Thoracic aorta (tissue), 2 donors: ENCODE measurements around the gene GPD1L. TPM values are rescaled to one million over a fixed set of nuclear protein-coding genes. Genes with fewer than 3 reads are reported as not detected.

Source experiments
- ATAC-seq: fragments of 150-250 bp; one replicate; pipeline ENCODE4 v1.8.0; 2017; ENCODE audit warnings: low read depth; ENCODE audit not compliant: insufficient number of reproducible peaks, low FRiP score
- DNase-seq: peaks from one replicate; pipeline ENCODE4 v3.0.0-alpha.2; 2020; ENCODE audit warnings: low spot score
- H3K27ac ChIP-seq, 2 donors: fragments of 200-600 bp; sonication (generic); 1 replicate in 1 of 2; 2 replicates in 1 of 2; pipeline ENCODE4 v1.5.1; 2016; ENCODE audit warnings: mild to moderate bottlenecking in 2 of 2, moderate library complexity in 2 of 2
- H3K27me3 ChIP-seq: fragments of 200-600 bp; sonication (generic); replicated peaks from 2 replicates; pipeline ENCODE4 v1.6.0; 2016; ENCODE audit warnings: mild to moderate bottlenecking; ENCODE audit not compliant: insufficient read depth
- H3K36me3 ChIP-seq: fragments of 200-600 bp; sonication (generic); one replicate; pipeline ENCODE4 v1.5.1; 2016
- H3K4me1 ChIP-seq, 2 donors: fragments of 200-600 bp; sonication (generic); 1 replicate in 1 of 2; 2 replicates in 1 of 2; pipeline versions ENCODE4 v1.5.1 to v1.6.0; 2016; ENCODE audit warnings: low read depth in 2 of 2, mild to moderate bottlenecking in 1 of 2; ENCODE audit not compliant: control insufficient read depth in 1 of 2
- H3K4me3 ChIP-seq: fragments of 200-600 bp; sonication (generic); 2 replicates; pipeline ENCODE4 v1.5.1; 2016; ENCODE audit warnings: mild to moderate bottlenecking
- H3K9me3 ChIP-seq: fragments of 200-600 bp; sonication (generic); 2 replicates; pipeline ENCODE4 v1.5.1; 2016
- CTCF ChIP-seq: fragments of 200-600 bp; sonication (generic); IDR thresholded peaks from one replicate; pipeline ENCODE4 v1.5.1; 2019; ENCODE audit warnings: antibody characterized with exemption
- total RNA-seq, 2 donors: library from RNA; depleted of rRNA; stranded (reverse); fragments of >200 nt; gene quantifications; one replicate each; pipeline versions ENCODE4 v1.1.0 to v1.2.3, GENCODE V29; 2016

Gene GPD1L
- total RNA-seq, 2 donors from 2014 or later, result 32.8 to 49.1 TPM

GRCh38 chr3:32160706-32161214, 54.3 kb downstream of the GPD1L start:
- ATAC-seq, result no peak
- no peaks in the 10 kb centered on the region for H3K4me1 ChIP-seq
- no peak overlapping the region for H3K27ac ChIP-seq
- H3K27me3 ChIP-seq, result no peaks in the 10 kb centered on the region
- DNase-seq, result no peak
- H3K36me3 ChIP-seq, result peaks cover 16% of the 10 kb centered on the region
- TF ChIP-seq CTCF, result no peak
- H3K9me3 ChIP-seq, result no peaks in the 10 kb centered on the region
- no peak overlapping the region for H3K4me3 ChIP-seq

DNA sequence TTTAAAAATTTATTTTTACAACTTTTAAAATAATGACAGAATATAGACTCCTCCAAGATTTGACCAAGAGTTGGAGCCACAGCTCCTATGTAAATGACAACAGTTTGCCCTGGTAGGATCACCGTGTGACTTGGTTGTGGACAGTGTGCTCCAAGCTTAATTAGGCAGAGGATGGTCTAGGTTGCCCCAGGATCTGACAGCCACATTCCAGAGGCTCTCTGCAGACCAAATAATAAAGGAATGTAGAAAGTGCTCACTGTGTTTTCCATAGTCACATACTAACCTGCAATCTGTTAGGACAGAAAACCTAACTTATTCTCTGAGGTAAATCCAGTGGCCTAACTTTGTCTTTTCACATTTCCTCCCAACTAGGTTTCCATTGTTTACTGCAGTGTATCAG, 59.0 kb downstream of the GPD1L start:
- DNase-seq (no peak), ATAC-seq (no peak)
- peaks cover 13% of the 10 kb centered on the region for H3K36me3 ChIP-seq
- TF ChIP-seq CTCF, result no peak
- H3K4me3 ChIP-seq, result no peak overlapping the region
- H3K9me3 ChIP-seq, result no peaks in the 10 kb centered on the region
- H3K27me3 ChIP-seq, result no peaks in the 10 kb centered on the region
- no peaks in the 10 kb centered on the region for H3K4me1 ChIP-seq
- H3K27ac ChIP-seq, result no peak overlapping the region

GRCh38 chr3:32166654-32167053, 60.2 kb downstream of the GPD1L start:
- Histone ChIP-seq H3K36me3 (peaks cover 13% of the 10 kb centered on the region), H3K27me3 (no peaks in the 10 kb centered on the region), H3K9me3 (no peaks in the 10 kb centered on the region), H3K4me3 (no peak overlapping the region), H3K27ac (no peak overlapping the region), H3K4me1 (no peaks in the 10 kb centered on the region)
- no peak for TF ChIP-seq CTCF
- no peak for ATAC-seq
- DNase-seq, result no peak

DNA sequence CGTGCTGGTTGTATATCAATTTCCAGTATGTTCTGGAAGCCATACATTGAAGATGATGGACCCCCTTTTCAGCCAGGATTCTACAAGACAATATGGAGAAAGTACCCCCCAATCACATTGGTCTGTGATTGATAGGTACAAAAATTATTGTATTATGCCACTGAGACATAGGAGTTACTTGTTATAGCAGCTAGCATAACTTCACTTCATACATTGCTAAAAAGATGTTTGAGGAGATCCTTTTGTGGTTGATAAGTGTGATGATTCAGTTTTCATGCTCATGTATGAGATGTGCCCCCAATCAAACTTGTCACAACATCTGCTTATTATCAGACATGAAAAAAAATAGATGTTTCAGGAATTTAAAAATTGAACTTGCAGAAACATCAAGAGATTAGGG, 66.0 kb downstream of the GPD1L start:
- ATAC-seq, result no peak
- no peaks in the 10 kb centered on the region for H3K36me3 ChIP-seq
- no peaks in the 10 kb centered on the region for H3K27me3 ChIP-seq
- H3K4me3 ChIP-seq, result no peak overlapping the region
- H3K4me1 ChIP-seq, result no peaks in the 10 kb centered on the region
- DNase-seq, result no peak
- no peak overlapping the region for H3K27ac ChIP-seq
- no peaks in the 10 kb centered on the region for H3K9me3 ChIP-seq
- no peak for TF ChIP-seq CTCF

- ATAC-seq (no peak), DNase-seq (no peak)
- Histone ChIP-seq H3K27me3 (no peaks in the 10 kb centered on the region), H3K36me3 (no peaks in the 10 kb centered on the region), H3K4me1 (no peaks in the 10 kb centered on the region), H3K4me3 (no peak overlapping the region), H3K9me3 (no peaks in the 10 kb centered on the region), H3K27ac (no peak overlapping the region)
- peak; percentile 35 for TF ChIP-seq CTCF
These were observed 69.3 kb downstream of the GPD1L start for GRCh38 chr3:32175607-32176197.
